ENCODE data around the gene TIGD7. TPM values are rescaled to one million over a fixed set of nuclear protein-coding genes. Genes with fewer than 3 reads are reported as not detected.

The TIGD7 gene
- total RNA-seq, result 4.5 and 8.4 TPM in 2 replicates
- 2.5 TPM for polyA plus RNA-seq (2012)

- DNase-seq (ENCODE audit: low read depth), result peak; percentile 89
These were observed at the start of gene TIGD7, which contains the start of gene ZNF75A for GRCh38 chr16:3305109-3306068. Gene TIGD7 (minus strand): TSS chr16:3305430. CDS start chr16:3300614, 4,816 bp downstream. Gene ZNF75A (plus strand): TSS chr16:3305497. CDS start chr16:3308429, 2,932 bp downstream.

GRCh38 chr16:3349175-3349574, 43.9 kb upstream of the TIGD7 start:
- DNase-seq (ENCODE audit: low read depth), result no peak

- DNase-seq (ENCODE audit: low read depth), result peak; percentile 53
These were observed 43.4 kb upstream of the TIGD7 start for GRCh38 chr16:3348547-3349167.

- no peak for DNase-seq (ENCODE audit: low read depth)
These were observed 42.4 kb upstream of the TIGD7 start for GRCh38 chr16:3347586-3347985.

- no peak for DNase-seq (ENCODE audit: low read depth)
These were observed 40.8 kb upstream of the TIGD7 start for GRCh38 chr16:3346041-3346440.

- DNase-seq (ENCODE audit: low read depth), result no peak
These were observed 23.4 kb upstream of the TIGD7 start for GRCh38 chr16:3328643-3329042.

- DNase-seq (ENCODE audit: low read depth), result no peak
These were observed 22.9 kb upstream of the TIGD7 start for GRCh38 chr16:3328104-3328503.

GRCh38 chr16:3327514-3327913, 22.3 kb upstream of the TIGD7 start:
- no peak for DNase-seq (ENCODE audit: low read depth)

GRCh38 chr16:3321816-3322215, 16.6 kb upstream of the TIGD7 start:
- no peak for DNase-seq (ENCODE audit: low read depth)

GRCh38 chr16:3317315-3317999, 12.2 kb upstream of the TIGD7 start:
- peak; percentile 25 for DNase-seq (ENCODE audit: low read depth)

GRCh38 chr16:3311496-3311895, 6.3 kb upstream of the TIGD7 start:
- DNase-seq (ENCODE audit: low read depth), result peak; percentile 83

GRCh38 chr16:3306078-3306477, 848 bp upstream of the TIGD7 start:
- DNase-seq (ENCODE audit: low read depth), result no peak

- no peak for DNase-seq (ENCODE audit: low read depth)
These were observed 860 bp downstream of the TIGD7 start for GRCh38 chr16:3304370-3304769.

- DNase-seq (ENCODE audit: low read depth), result no peak
These were observed 9.4 kb downstream of the TIGD7 start for GRCh38 chr16:3295783-3296182.

GRCh38 chr16:3295209-3295608, 10.0 kb downstream of the TIGD7 start:
- DNase-seq (ENCODE audit: low read depth), result no peak

GRCh38 chr16:3292604-3293003, 12.6 kb downstream of the TIGD7 start:
- DNase-seq (ENCODE audit: low read depth), result peak; percentile 11

- DNase-seq (ENCODE audit: low read depth), result no peak
These were observed 15.1 kb downstream of the TIGD7 start for GRCh38 chr16:3289998-3290673.

GRCh38 chr16:3285131-3285530, 20.1 kb downstream of the TIGD7 start:
- no peak for DNase-seq (ENCODE audit: low read depth)

- DNase-seq (ENCODE audit: low read depth), result no peak
These were observed 21.4 kb downstream of the TIGD7 start for GRCh38 chr16:3283543-3284447.

Measured in myocyte (in vitro differentiated cells).